Measurements from ENCODE around the gene CCDC144A.
"Not testable (repeated sequence)": the region's sequence is repeated elsewhere in the genome, so short reads cannot be mapped to it uniquely, and the experiment has no call there.

Gene CCDC144A

DNA sequence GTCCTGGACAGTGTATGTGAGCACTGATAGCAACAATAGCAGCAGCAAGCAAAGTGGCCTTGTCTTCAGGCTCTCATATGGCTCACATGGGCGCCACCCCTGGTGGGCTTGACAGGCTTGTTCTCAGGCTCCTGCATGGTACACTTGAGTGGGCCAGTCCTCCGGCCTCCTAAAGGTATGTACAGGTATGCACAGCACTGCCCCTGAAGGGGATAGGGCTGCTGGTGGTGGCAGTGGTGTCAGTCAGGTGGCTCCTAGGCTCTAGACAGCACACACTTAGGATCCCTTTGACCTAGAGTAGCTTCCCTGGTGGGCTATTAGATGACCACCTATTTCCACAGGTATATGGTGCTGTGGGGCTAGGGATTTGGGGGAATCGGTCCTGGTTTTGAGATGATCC, 67.5 kb downstream of the CCDC144A start:
- not testable (repeated sequence) for DNase-seq (ENCODE audit: low read depth)

DNA sequence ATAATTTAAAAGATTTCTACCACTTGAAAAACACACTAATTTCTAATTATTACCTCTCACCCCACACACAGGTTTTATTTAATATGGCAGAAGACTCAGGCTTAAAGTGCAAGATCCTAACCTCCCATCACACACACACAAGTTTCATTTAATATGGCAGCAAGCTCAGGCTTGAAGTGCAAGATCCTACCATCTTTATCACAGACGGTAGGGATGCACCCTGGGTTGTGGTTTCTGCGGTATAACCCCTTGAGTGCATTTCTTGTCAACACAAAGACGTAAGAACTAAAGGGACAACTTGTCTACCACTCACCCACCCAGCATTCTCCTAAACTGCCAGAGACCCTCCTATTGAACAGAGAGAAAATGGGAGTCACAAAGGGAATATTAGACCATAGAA, 68.1 kb downstream of the CCDC144A start:
- DNase-seq (ENCODE audit: low read depth), result not testable (repeated sequence)

DNA sequence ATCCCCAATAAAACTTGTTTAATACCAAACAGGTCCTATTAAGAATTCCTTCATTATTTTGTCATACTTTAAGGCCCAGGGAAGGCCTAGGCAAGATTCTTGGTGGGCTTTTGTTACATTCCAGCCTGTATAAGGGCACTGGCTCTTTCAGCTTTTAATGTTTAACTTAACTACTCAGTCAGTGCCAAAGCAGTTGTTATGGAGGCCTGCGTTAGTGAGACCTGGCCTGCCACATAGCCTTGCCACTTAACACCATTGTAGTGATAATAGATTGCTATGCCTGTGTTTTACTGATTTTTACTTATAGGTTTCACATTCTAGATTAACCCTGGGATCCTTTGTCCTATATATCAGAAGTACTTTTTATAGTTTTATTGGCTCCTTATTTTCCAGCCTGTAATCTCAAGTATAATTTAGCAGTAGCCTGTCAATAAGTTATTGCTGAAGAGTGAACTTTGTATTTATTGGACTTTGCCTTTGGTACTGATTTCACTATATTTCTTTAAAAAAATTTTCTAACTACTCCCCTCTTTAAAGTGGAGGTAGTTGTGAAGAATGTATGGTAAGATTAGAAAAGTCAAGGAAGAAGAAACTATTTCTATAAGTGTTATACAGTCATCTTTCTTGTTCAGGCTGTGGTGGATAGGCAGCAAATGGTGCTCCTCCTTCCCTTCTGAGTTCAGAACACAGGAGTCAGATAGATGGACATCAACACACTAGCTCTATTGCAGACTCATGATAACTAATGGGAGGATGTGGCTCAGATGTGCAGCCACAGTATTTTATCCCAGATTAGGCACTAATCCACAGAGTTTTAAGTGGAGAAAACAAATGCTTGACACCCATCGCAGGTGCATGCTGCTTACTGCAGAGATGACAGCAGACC, 78.5 kb downstream of the CCDC144A start:
- not testable (repeated sequence) for DNase-seq (ENCODE audit: low read depth)

DNA sequence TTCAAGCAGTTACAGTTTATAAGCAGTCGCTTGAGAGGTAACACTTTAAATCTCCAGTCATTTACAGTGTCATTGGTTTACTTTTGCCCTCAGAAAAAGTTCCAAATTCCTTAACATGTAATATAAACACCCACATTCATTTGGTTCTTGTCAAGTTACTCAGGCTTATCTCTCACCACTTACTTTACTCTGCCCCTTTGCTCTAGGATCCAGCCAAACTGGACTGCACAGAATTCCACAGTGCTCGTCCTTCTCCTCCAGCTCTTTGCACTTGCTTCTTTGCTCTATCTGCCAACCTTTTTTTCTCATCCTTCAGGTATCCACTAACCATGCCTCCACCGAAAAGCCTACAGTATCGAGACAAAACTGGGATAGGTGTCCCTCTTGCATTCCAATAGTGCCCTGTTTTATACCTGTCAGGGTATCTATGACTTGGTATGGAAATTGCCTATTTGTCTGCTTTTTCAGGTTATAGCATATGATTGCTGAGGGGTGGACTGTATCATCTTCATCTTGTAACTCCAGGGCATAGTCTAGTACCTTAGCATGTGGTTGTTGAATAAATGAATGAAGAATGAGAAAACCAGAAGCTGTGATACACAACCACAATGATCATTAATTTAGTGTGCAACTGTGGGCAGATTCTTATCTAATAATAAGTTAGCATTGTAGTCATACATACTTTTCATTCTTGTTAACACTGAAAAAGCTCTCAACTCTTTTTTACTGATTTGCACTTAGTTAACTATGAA, 82.5 kb downstream of the CCDC144A start:
- DNase-seq (ENCODE audit: low read depth), result not testable (repeated sequence)

GRCh38 chr17:16773146-16773522, 83.1 kb downstream of the CCDC144A start:
- DNase-seq (ENCODE audit: low read depth), result not testable (repeated sequence)

DNA sequence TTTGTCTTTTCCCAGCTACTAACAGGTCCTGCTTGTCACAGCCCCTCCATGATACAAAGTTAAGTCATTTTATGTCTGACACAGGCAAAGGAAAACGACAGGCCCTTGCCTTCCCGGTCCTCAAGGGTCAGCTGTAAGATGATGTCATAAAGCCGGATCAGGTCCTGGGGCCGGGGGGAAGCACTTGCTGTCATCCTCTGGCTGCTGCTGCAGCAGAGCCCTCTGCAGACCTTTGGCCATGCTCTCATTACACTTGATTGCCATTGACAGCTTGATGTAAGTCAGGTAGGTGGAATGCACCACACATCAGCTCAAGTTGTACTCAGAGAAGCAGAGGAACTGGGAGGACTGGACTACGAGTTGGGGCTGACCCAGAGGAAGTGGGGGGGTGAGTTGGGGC, 97.8 kb downstream of the CCDC144A start:
- not testable (repeated sequence) for DNase-seq (ENCODE audit: low read depth)

- not testable (repeated sequence) for DNase-seq (ENCODE audit: low read depth)
Measured at GRCh38 chr17:16788889-16789536, 99.0 kb downstream of the CCDC144A start.

DNA sequence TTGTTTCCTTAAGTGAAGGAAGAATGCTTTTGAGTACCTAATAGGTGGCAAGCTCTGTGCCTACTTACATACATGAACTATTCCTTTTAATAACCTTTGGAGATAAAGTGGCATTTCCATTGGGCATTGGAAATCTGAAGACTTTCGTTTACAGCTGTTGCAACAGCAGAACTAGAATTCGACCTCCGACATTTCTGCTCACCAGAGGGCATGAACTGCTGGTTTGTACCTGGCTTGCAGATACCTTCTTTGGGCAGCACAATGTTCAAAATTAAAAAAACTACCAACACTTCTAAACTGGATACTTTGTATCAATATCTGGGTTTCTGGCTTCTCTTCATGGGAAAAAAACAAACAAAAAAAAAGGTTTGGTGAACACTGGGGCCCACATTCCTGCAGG, 99.6 kb downstream of the CCDC144A start:
- DNase-seq (ENCODE audit: low read depth), result not testable (repeated sequence)

GRCh38 chr17:16790313-16790871, 100.4 kb downstream of the CCDC144A start:
- DNase-seq (ENCODE audit: low read depth), result not testable (repeated sequence)

GRCh38 chr17:16794215-16794614, 104.2 kb downstream of the CCDC144A start:
- DNase-seq (ENCODE audit: low read depth), result not testable (repeated sequence)

- DNase-seq (ENCODE audit: low read depth), result not testable (repeated sequence)
Measured at GRCh38 chr17:16795894-16796293, 105.9 kb downstream of the CCDC144A start.

GRCh38 chr17:16804851-16805250, 114.8 kb downstream of the CCDC144A start:
- DNase-seq (ENCODE audit: low read depth), result not testable (repeated sequence)

DNA sequence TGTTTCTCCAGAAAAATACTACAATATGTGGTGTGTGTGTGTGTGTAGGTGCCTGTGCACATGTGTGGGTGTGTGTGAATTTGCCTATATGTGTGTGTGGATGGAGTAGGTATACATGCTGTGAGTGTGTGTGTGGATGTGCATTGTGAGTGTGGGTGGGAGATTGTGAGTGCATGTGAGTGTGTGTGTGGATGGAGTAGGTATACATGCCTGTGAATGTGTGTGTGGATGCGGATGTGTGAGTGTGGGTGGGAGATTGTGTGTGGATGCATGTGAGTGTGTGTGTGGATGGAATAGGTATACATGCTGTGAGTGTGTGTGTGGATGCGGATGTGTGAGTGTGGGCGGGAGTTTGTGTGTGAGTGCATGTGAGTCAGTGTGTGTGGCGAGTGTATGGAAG, 116.6 kb downstream of the CCDC144A start:
- not testable (repeated sequence) for DNase-seq (ENCODE audit: low read depth)

DNA sequence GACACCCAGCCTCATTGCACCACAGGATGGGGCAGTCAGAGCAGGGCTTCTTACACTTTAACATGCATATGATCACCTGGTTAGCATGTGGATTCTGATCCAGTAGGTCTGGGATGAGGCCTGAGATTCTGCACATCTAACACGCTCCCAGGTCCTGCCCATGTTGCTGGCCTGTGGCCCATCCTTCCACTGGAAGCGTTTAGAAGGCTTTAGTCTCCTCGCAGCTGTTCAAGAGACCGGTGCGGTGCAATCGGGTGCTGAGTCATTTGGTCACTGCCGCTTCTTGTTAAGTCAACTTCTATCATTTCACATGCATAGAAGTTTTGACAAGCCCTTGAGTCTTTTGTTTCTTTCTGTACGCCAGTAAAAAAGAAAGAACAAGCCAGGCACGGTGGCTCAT, 117.6 kb downstream of the CCDC144A start:
- DNase-seq (ENCODE audit: low read depth), result not testable (repeated sequence)

DNA sequence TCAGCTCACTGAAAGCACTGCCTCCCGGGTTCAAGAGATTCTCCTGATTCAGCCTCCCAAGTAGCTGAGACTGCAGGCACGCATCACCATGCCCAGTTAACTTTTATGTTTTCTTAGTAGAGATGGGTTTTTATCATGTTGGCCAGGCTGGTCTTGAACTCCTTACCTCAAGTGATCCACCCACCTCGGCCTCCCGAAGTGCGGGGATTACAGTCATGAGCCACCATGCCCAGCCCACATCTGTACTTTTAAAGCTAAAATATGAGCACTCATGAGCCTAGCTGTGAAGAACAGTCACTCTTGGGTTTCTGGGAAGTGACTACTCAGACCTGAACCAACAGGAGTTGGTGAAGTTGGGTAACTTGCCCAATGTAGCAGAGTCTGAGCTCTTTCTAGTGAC, 120.2 kb downstream of the CCDC144A start:
- not testable (repeated sequence) for DNase-seq (ENCODE audit: low read depth)

DNA sequence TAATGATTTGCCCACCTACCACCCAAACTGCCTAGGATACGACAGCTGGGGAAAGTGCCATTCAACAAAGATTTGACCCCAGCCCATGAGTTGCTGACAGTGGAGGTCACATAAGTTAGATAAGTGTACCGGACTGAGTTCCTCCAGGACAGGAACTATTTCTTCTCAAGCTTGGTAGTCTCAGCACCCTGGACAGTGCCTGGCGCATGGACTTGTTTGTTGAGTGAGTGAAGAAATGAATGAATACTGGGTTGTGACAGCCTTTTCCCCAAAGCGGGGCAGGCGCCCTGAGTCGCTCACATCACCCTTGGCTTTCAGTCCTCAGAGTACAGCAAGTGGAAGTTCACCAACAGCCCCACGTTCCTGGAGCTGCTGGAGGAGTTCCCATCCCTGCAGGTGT, 122.1 kb downstream of the CCDC144A start:
- peak; percentile 5 for DNase-seq (ENCODE audit: low read depth)

DNA sequence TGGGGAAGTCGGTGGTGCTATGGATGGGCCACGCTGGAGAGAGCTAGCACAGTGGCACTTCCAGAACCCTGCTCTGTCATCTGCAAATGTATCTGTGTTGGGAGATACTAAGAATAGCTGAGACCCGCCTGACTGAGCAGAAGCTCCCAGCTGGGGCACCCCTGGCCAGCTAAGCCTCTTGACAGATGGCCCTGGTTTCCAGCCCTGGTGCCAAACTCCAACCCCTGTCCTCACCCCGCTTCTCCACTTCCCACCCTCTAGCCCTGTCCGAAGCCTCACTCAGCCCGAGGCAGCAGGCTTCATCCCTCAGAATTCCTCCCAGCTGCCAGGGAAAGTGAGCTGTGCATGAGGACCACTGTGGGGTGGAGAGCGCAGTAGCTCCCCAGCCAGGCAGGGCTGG, 124.4 kb downstream of the CCDC144A start:
- no peak for DNase-seq (ENCODE audit: low read depth)

- DNase-seq (ENCODE audit: low read depth), result no peak
Measured at GRCh38 chr17:16817201-16817600, 127.2 kb downstream of the CCDC144A start.

GRCh38 chr17:16817940-16818339, 127.9 kb downstream of the CCDC144A start:
- not testable (repeated sequence) for DNase-seq (ENCODE audit: low read depth)

DNA sequence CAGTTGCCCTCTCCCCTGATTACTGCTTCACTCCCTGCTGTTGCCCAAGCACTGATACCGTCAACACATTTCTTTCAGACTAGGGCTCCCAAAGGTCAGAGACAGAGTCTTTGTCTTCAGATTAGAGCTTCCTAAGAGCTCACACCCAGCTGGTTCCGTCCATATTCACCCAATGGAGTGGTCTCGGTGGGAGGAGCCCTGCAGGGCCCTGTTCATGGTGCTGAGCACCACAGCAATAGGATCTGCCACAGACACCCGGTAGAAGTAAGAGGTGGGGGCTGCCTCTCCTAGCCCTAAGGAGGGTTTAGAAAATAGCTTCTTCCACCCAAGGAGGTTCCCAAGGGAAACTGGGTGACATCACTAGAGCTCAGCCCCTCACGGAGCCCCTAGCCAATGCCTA, 128.3 kb downstream of the CCDC144A start:
- no peak for DNase-seq (ENCODE audit: low read depth)

- DNase-seq (ENCODE audit: low read depth), result no peak
Measured at GRCh38 chr17:16818821-16819683, 129.0 kb downstream of the CCDC144A start.
